HL-60 (cell line): ENCODE measurements around the gene ZKSCAN5.

ENCODE experiments used
- GABPA ChIP-seq: IDR thresholded peaks from 2 replicates; pipeline ENCODE4 v1.6.1; 2012; ENCODE audit warnings: low read depth
- POLR2AphosphoS5 ChIP-seq: IDR thresholded peaks from 2 replicates; pipeline ENCODE4 v1.6.1; 2012; ENCODE audit warnings: low read depth
- TF ChIP-seq, protein P1 (sequence below): IDR thresholded peaks from 2 replicates; pipeline ENCODE4 v1.6.1; 2012; ENCODE audit warnings: low read depth; ENCODE audit not compliant: insufficient replicate concordance
- TF ChIP-seq, protein P2 (sequence below): IDR thresholded peaks from one replicate; pipeline ENCODE4 v1.5.1; 2011; ENCODE audit warnings: low read length, control low read depth, inconsistent platforms; ENCODE audit not compliant: insufficient read depth

DNA sequence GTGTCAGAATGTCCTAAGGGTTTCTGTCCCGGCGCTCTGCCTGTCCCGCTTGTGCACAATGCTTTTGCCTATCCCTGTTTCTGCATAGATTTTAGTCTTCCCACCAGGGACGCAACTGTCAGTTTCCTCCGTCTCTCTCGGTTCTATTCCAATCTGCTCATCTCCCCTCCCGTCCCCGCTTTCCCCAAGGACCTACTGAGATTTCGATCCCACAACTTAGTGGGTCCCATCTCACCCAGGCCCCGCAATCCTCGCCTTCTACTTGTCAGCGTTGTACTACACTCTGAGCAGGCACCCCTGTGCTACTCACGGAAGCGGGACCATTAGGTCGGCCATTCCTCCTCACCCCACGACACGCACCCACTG, 53.5 kb downstream of the ZKSCAN5 start:
- TF ChIP-seq, protein P1, sequence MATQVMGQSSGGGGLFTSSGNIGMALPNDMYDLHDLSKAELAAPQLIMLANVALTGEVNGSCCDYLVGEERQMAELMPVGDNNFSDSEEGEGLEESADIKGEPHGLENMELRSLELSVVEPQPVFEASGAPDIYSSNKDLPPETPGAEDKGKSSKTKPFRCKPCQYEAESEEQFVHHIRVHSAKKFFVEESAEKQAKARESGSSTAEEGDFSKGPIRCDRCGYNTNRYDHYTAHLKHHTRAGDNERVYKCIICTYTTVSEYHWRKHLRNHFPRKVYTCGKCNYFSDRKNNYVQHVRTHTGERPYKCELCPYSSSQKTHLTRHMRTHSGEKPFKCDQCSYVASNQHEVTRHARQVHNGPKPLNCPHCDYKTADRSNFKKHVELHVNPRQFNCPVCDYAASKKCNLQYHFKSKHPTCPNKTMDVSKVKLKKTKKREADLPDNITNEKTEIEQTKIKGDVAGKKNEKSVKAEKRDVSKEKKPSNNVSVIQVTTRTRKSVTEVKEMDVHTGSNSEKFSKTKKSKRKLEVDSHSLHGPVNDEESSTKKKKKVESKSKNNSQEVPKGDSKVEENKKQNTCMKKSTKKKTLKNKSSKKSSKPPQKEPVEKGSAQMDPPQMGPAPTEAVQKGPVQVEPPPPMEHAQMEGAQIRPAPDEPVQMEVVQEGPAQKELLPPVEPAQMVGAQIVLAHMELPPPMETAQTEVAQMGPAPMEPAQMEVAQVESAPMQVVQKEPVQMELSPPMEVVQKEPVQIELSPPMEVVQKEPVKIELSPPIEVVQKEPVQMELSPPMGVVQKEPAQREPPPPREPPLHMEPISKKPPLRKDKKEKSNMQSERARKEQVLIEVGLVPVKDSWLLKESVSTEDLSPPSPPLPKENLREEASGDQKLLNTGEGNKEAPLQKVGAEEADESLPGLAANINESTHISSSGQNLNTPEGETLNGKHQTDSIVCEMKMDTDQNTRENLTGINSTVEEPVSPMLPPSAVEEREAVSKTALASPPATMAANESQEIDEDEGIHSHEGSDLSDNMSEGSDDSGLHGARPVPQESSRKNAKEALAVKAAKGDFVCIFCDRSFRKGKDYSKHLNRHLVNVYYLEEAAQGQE: no peak
- TF ChIP-seq POLR2AphosphoS5: no peak; the same call in 1 of the 2 replicates
- TF ChIP-seq, protein P2, sequence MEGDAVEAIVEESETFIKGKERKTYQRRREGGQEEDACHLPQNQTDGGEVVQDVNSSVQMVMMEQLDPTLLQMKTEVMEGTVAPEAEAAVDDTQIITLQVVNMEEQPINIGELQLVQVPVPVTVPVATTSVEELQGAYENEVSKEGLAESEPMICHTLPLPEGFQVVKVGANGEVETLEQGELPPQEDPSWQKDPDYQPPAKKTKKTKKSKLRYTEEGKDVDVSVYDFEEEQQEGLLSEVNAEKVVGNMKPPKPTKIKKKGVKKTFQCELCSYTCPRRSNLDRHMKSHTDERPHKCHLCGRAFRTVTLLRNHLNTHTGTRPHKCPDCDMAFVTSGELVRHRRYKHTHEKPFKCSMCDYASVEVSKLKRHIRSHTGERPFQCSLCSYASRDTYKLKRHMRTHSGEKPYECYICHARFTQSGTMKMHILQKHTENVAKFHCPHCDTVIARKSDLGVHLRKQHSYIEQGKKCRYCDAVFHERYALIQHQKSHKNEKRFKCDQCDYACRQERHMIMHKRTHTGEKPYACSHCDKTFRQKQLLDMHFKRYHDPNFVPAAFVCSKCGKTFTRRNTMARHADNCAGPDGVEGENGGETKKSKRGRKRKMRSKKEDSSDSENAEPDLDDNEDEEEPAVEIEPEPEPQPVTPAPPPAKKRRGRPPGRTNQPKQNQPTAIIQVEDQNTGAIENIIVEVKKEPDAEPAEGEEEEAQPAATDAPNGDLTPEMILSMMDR: no peak
- TF ChIP-seq GABPA: no peak
